Medulla oblongata (tissue), 1 donor: ENCODE results near the gene SPOCD1.

Experiments
- DNase-seq: peaks from one replicate; pipeline ENCODE4 v3.0.0-alpha.2; 2015; ENCODE audit errors: extremely low spot score

SPOCD1 gene

GRCh38 chr1:31771891-31772668 is 43.7 kb downstream of the SPOCD1 start:
- DNase-seq: no peak

DNA sequence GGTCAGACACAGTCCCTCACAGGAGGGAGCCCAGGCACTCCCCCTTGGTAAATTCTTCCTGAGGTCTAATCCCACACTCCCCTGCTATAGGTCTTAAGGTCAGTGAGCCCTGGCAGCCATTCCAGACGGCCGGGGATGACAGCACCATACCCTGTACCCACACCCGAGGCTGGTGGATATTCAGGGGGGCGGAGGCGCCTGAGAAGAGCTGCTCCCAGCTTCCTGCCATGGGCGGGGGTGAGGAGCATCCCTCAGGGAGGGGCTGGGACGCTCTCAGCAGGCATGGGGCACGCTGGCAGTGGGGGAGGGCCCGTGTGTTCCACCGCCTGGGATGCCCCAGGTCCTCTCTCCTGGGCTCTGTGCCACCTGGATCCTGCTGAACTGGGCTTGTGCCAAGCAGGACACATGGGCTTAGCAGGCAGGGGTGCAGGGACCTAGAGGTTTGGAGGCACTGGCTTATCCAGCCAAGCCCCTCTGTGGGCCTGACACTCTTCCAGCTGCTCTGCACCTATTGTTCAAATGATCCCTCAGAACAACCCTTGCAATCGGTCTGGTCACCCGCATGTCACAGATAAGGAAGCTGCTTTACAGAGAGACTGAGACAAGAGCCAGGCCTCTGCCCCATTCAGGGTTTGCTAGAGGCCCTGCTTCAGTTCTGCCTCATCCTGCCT is 46.0 kb downstream of the SPOCD1 start:
- DNase-seq: peak; percentile 38

DNA sequence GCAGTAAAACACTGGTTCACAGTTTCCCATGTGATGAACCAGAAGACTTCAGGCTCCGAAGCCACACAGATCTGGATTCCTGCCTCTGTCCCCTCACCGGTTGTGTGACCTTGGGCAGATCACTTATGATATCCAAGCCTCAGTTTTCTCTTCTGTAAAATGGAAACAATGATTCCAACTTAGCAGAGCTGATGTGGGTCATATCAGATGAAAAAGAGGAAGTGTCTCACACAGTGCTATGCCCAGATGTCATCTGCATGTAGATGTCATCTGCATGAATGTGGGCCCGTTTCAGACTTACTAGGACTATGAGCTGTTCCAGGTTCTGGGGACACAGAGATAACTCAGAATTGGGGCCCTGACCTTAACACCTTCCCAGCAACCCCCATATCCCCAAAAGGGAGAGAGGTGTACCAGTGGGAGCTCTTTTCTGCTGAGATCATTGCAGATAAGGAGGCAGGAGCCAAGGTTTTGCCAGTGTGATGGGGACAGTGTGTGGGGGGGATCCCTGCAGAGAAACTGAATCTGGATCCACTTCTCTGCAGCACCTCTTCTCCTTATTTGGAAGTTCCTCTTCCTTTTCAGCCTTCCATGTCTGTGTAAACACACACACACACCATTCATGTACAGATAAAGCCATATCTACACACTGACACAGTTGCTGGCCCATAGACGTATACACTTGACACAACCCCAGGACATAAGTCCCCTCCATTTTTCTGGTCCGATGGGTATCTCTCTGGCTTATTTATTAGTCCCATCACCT is 46.7 kb downstream of the SPOCD1 start:
- no peak for DNase-seq

GRCh38 chr1:31768407-31768907 is 47.4 kb downstream of the SPOCD1 start:
- no peak for DNase-seq

DNA sequence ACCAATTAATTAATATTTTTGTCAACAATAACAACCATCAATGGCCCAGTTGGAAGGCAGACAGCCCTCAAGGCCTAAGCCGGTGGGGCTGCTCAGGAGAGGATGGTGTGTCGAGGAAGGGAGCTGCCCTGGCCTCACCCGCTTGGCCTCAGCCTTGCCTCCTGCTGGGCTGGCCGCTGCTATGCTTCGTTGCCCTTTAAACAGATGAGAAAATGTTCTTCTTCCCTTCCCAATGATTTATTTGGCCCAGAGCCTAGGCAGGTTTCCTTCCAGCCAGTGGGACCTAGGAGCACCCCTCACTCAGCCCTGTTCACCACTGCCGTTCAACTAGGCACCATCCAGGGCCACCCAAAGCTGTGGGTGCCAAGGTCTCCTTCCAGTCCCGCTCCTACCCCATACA is 48.6 kb downstream of the SPOCD1 start:
- DNase-seq: no peak

DNA sequence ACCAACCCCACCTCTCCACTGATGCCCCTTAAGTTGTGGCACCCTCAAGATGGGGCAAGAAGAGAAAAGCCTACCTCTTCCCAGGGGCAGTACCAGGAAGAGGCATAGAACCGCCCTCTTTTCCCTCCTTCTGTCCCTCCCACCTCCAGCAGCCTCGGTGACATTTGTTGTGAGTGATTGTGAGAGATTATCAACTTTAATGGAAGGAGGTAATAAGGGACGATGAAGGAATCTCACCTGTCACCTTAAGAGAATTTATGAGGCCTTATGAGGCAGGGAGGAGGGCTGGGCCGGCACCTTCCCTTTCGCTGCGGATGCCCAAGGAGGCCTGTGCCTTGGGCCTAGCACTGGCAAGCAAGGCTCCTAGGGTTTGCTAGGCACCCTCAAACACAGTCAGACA is 50.3 kb downstream of the SPOCD1 start:
- no peak for DNase-seq

DNA sequence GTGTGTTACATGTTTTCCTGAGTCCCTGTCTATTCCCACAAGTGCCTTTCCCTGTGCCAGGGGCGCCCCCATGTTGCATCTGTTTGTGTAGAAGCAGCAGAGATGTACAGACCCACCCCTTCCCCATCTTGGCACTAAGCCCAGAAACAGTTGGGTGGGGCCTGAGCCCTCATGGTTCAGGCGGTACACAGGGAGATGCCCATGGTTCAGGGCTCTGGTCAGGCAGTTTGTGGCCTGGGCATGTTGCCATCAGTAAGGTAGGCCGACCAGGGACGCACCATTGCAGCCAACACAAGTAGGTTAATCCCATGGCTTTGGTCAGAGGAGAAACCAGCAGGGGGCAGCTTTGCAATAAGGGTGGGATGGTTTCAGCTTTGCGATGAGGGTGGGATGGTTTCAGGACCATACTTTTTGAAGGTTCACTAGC is 50.8 kb downstream of the SPOCD1 start:
- DNase-seq: peak; percentile 64

DNA sequence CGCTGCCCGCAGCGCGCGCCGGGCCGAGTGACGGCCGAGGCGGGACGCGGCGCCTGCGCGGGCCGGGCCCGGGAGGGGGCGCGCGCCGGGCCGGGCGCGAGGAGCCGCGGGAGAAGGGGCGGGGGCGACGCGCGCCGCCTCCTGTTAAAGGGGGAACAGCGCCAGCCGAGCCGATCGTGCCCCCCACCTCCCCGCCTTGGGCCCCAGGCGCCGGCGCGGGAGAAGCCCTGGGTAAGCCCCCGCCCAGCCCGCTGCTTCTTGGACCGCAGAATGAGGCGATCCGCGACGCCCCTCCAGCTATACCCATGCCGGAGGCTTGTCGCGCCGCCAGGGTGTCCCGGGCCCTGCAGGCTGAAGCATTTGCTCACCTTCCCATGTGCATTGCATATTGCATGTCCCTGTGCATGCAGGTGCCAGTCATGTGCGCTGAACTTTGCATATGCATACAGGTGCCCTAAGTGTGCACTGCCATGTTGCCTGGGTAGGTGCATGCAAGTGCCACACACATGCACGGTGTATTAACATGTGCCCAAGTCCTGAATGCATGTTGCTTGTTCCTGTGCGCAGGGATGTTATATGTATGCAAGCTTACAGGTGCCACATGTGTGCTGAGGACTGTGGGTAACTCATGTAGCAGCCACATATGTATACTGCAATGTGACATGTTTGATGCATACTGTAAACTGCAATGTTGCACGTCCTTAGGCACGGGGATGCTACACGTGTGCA is 51.3 kb downstream of the SPOCD1 start, which contains the start of gene ADGRB2:
TSS of gene ADGRB2 (minus strand) at position 29 of the 729 bp plus-strand sequence. CDS start 7,119 bp downstream, outside the sequence.
- DNase-seq: no peak

DNA sequence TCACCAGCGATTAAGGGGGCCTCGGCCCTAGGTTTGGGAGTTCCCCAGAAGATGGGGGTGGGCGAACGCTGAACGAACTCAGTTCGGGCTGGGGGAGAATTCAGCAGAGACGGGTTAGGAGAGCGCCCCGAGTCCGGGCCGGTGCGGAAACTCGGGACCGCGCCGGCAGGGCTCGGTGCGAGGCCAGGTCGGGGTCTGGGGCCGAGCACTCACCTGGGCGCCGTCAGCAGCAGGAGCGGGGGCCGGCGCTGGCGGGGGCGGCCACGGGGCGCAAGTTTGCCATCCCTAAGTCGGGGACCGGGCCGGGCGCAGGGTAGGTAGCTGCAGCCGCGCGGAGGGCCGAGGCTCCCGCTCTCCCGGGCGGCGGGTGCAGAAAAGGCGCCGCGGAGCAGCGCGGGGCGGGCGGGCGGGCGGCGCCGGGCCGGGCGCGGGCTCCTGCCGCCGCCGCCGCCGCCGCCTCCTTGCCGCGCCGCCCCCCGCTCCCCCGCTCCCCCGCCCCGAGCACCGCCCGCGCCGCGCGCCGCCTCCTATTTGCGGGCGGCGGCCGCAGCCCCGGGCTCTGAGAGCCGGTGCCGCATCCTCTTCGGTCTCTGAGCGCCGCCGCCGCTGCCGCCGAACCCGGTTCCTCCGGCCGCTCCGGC is 52.0 kb downstream of the SPOCD1 start:
- no peak for DNase-seq

DNA sequence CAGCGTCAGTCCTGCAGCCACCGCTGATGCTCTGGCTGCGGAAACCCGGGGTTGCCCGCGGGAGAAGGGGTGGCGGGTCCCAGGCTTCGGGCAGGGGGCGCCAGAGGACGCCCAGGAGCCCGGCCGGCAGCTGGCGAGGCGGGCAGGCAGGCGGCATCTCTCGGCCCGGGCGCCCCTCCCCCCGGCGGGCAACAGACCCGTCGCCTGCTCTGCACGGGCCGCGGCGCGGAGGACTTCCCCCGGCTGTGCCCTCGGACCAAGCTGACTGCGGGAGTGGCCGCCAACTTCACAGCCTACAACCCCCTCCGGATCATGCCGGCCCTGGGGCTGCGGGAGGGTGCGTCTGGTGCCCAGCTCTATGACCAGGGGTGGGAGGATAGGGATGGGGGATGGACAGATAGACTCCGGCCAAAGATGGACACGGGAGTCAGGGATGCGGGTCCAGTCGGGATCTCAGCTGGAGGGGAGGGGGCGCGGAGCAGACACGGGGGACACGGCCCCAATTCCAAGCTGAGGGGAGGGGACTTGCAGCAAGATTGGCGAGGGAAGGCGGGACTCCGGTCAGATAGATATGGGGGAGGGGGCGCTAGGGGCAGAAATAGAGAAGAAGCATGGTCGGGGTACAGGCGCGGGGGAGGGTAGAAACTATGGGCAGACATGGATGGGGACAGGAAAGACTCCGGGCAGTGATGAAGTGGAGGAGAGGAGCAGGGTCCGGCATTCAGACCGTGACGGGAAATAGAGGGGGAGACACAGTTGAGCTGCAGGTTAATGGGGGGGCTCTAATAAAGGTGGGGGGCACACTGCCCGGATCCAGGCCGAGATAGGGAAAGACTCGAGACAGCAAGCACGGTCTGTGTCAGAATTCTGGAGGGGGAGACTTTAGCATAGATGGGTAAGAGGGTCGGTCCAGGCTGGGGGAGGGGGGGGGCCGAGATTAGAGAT is 52.8 kb downstream of the SPOCD1 start:
- peak; percentile 83 for DNase-seq

GRCh38 chr1:31762323-31762722 is 53.5 kb downstream of the SPOCD1 start:
- DNase-seq: no peak

DNA sequence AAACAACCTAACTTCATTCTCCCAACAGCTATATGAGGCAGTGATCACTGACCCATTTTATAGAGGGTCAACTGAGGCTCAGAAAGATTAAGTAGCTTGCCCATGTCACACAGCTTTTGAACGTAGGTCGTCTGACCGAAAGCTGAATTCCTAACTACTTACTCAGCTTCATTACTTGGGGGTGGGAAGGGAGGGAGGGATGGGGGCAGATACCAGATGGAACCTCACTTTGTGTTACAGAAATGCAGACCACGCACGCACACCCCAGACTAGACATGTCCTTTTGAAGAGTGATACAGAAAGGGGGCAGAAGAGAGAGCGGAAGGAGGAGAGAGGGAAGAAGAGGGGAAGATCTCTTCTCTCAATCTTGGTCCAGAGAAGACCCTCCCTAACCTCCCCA is 53.9 kb downstream of the SPOCD1 start:
- no peak for DNase-seq

- peak; percentile 58 for DNase-seq
Observed at GRCh38 chr1:31760471-31761470, 55.1 kb downstream of the SPOCD1 start.

GRCh38 chr1:31759298-31760023 is 56.4 kb downstream of the SPOCD1 start:
- no peak for DNase-seq

- DNase-seq: no peak
Observed at GRCh38 chr1:31758823-31759222, 57.0 kb downstream of the SPOCD1 start.

- no peak for DNase-seq
Observed at GRCh38 chr1:31757989-31758388, 57.8 kb downstream of the SPOCD1 start.

GRCh38 chr1:31757204-31757679 is 58.6 kb downstream of the SPOCD1 start:
- DNase-seq: no peak

- no peak for DNase-seq
Observed at GRCh38 chr1:31756578-31756977, 59.2 kb downstream of the SPOCD1 start.
